NCI-H1436 (cell line): ENCODE data around the gene PAQR6.

Source experiments
- DNase-seq: peaks from one replicate; lab custom pipeline; 2025; lab: John Stamatoyannopoulos, UW

PAQR6 gene

DNA sequence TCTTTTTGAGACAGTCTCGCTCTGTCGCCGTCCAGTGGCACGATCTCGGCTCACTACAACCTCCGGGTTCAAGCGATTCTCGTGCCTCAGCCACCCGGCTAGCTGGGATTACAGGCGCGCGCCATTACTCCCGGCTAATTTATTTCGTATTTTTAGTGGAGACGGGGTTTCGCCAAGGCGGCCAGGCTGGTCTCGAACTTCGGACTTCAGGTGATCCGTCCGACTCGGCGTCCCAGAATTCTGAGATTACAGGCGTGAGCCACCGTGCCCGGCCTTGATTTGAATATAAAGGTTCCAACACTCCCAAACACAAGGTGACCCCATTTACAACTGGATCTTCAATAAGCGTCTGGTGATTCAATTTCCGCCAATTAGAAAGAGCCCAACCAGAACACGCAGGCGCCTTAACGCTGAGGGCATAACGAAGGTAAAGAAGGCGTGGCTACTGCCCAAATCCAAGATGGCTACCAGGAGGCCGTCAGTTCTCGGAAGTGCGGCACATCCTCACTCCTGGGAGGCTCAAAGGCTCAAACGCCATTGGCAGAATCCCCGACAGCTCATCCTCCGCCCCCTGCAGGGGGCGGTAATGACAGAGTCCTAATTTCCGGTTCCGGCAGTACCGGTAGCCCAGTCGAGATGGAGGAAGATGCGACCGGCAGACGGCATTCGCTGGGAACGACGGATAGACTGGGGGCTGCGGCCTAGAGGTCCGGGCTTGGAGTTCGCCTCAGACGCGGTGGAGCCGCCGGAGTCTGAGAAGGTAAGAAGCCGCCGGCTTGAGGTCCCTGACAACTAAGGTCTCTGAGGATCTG, 54.2 kb downstream of the PAQR6 start, which contains the start of gene SLC25A44:
TSS of gene SLC25A44 (plus strand) at position 617 of the 812 bp plus-strand sequence. CDS start 5,744 bp downstream, outside the sequence.
- peak; percentile 98 for DNase-seq
